Measurements from ENCODE around the gene CTLA4. TPM values are rescaled to one million over a fixed set of nuclear protein-coding genes. Genes with fewer than 3 reads are reported as not detected.

Gene CTLA4
- total RNA-seq, 4 donors from 2014 or later: 0.33 TPM; not detected in 3

GRCh38 chr2:203842373-203842772 is 25.2 kb upstream of the CTLA4 start:
- no peaks in the 10 kb centered on the region for H3K9me3 ChIP-seq
- H3K4me1 ChIP-seq: no peaks in the 10 kb centered on the region
- H3K27me3 ChIP-seq: no peaks in the 10 kb centered on the region
- no peak overlapping the region for H3K4me3 ChIP-seq
- intact Hi-C loops (cut with DNase I): no loop called here
- DNase-seq (ENCODE audit: extremely low spot score): no peak
- no peaks in the 10 kb centered on the region for H3K36me3 ChIP-seq
- no peak overlapping the region for H3K27ac ChIP-seq (replicated peaks in 1 of 4)
- TF ChIP-seq CTCF (IDR thresholded peaks at IDR 0.05): no peak
- TF ChIP-seq POLR2AphosphoS5 (IDR thresholded peaks at IDR 0.05): no peak
- no peak for TF ChIP-seq POLR2A (IDR thresholded peaks at IDR 0.05; ENCODE audit: low read depth)
- no peak for TF ChIP-seq EP300 (IDR thresholded peaks at IDR 0.05)
- 79% methylated on average over 5 of the region's 5 CpGs for WGBS

- Histone ChIP-seq H3K4me3 (no peak overlapping the region), H3K36me3 (no peaks in the 10 kb centered on the region), H3K27me3 (no peaks in the 10 kb centered on the region), H3K4me1 (no peaks in the 10 kb centered on the region), H3K9me3 (no peaks in the 10 kb centered on the region), H3K27ac (replicated peaks in 1 of 4) (no peak overlapping the region)
- no peak for DNase-seq (ENCODE audit: extremely low spot score)
- 86% methylated on average over 8 of the region's 8 CpGs for WGBS
- TF ChIP-seq EP300 (IDR thresholded peaks at IDR 0.05) (no peak), CTCF (IDR thresholded peaks at IDR 0.05) (no peak), POLR2A (IDR thresholded peaks at IDR 0.05; ENCODE audit: low read depth) (no peak), POLR2AphosphoS5 (IDR thresholded peaks at IDR 0.05) (no peak)
- intact Hi-C loops (cut with DNase I): no loop called here
Measured at GRCh38 chr2:203846490-203847105, 21.0 kb upstream of the CTLA4 start.

GRCh38 chr2:203849010-203849409 is 18.6 kb upstream of the CTLA4 start:
- no peaks in the 10 kb centered on the region for H3K36me3 ChIP-seq
- H3K4me1 ChIP-seq: no peaks in the 10 kb centered on the region
- 73% methylated on average over 2 of the region's 2 CpGs for WGBS
- H3K27ac ChIP-seq (replicated peaks in 1 of 4): no peak overlapping the region
- no peaks in the 10 kb centered on the region for H3K9me3 ChIP-seq
- intact Hi-C loops (cut with DNase I): no loop called here
- no peak overlapping the region for H3K4me3 ChIP-seq
- H3K27me3 ChIP-seq: no peaks in the 10 kb centered on the region
- no peak for DNase-seq (ENCODE audit: extremely low spot score)
- TF ChIP-seq POLR2AphosphoS5 (IDR thresholded peaks at IDR 0.05) (no peak), EP300 (IDR thresholded peaks at IDR 0.05) (no peak), POLR2A (IDR thresholded peaks at IDR 0.05; ENCODE audit: low read depth) (no peak), CTCF (IDR thresholded peaks at IDR 0.05) (no peak)

GRCh38 chr2:203852760-203853159 is 14.8 kb upstream of the CTLA4 start:
- 80% methylated on average over 2 of the region's 2 CpGs for WGBS
- Histone ChIP-seq H3K4me3 (no peak overlapping the region), H3K9me3 (no peaks in the 10 kb centered on the region), H3K27ac (replicated peaks in 1 of 4) (no peak overlapping the region), H3K4me1 (no peaks in the 10 kb centered on the region), H3K27me3 (no peaks in the 10 kb centered on the region), H3K36me3 (no peaks in the 10 kb centered on the region)
- no peak for DNase-seq (ENCODE audit: extremely low spot score)
- intact Hi-C loops (cut with DNase I): no loop called here
- TF ChIP-seq CTCF (IDR thresholded peaks at IDR 0.05) (no peak), POLR2AphosphoS5 (IDR thresholded peaks at IDR 0.05) (no peak), POLR2A (IDR thresholded peaks at IDR 0.05; ENCODE audit: low read depth) (no peak), EP300 (IDR thresholded peaks at IDR 0.05) (no peak)

GRCh38 chr2:203853271-203853670 is 14.3 kb upstream of the CTLA4 start:
- Histone ChIP-seq H3K36me3 (no peaks in the 10 kb centered on the region), H3K9me3 (no peaks in the 10 kb centered on the region), H3K27ac (replicated peaks in 1 of 4) (no peak overlapping the region), H3K4me1 (no peaks in the 10 kb centered on the region), H3K4me3 (no peak overlapping the region), H3K27me3 (no peaks in the 10 kb centered on the region)
- WGBS: 69% methylated on average over 3 of the region's 3 CpGs
- no peak for DNase-seq (ENCODE audit: extremely low spot score)
- intact Hi-C loops (cut with DNase I): no loop called here
- TF ChIP-seq EP300 (IDR thresholded peaks at IDR 0.05): no peak
- no peak for TF ChIP-seq CTCF (IDR thresholded peaks at IDR 0.05)
- no peak for TF ChIP-seq POLR2A (IDR thresholded peaks at IDR 0.05; ENCODE audit: low read depth)
- TF ChIP-seq POLR2AphosphoS5 (IDR thresholded peaks at IDR 0.05): no peak

All from esophagus muscularis mucosa (tissue), 4 donors.